Glutamatergic neuron (in vitro differentiated cells): ENCODE measurements around the gene ZNF76. TPM values are rescaled to one million over a fixed set of nuclear protein-coding genes. Genes with fewer than 3 reads are reported as not detected.
A peak's percentile ranks its signal among the peaks of the same experiment; 100 is the strongest.

ENCODE experiments used
- DNase-seq: peaks from one replicate; pipeline ENCODE4 v3.0.0; 2022
- H3K27ac Mint-ChIP-seq: one replicate; pipeline ENCODE4 v1.8.0; 2020; ENCODE audit warnings: mild to moderate bottlenecking, mixed read lengths, inconsistent platforms; ENCODE audit not compliant: unreplicated experiment
- H3K27me3 Mint-ChIP-seq: one replicate; pipeline ENCODE4 v1.8.0; 2020; ENCODE audit warnings: mild to moderate bottlenecking, moderate library complexity, mixed read lengths, inconsistent platforms; ENCODE audit not compliant: unreplicated experiment
- H3K36me3 Mint-ChIP-seq: one replicate; pipeline ENCODE4 v1.8.0; 2020; ENCODE audit warnings: mild to moderate bottlenecking, mixed read lengths, inconsistent platforms; ENCODE audit not compliant: unreplicated experiment
- H3K4me1 Mint-ChIP-seq: one replicate; pipeline ENCODE4 v1.8.0; 2020; ENCODE audit warnings: mild to moderate bottlenecking, low read depth, mixed read lengths, inconsistent platforms; ENCODE audit not compliant: unreplicated experiment
- H3K4me3 Mint-ChIP-seq: one replicate; pipeline ENCODE4 v1.8.0; 2020; ENCODE audit warnings: mild to moderate bottlenecking, mixed read lengths, inconsistent platforms; ENCODE audit not compliant: unreplicated experiment
- H3K9me3 Mint-ChIP-seq: one replicate; pipeline ENCODE4 v1.8.0; 2020; ENCODE audit warnings: mild to moderate bottlenecking, moderate library complexity, mixed read lengths, inconsistent platforms; ENCODE audit not compliant: unreplicated experiment
- CTCF ChIP-seq: fragments of 200-600 bp; sonication (generic); IDR thresholded peaks from one replicate; pipeline ENCODE4 v1.5.0; 2021; ENCODE audit not compliant: partially characterized antibody, unreplicated experiment
- total RNA-seq: library from RNA; stranded (reverse); fragmentation: NEBNext Ultra II Directional; extraction: Animal tissue kit (Norgen Biotek cat#: 25700); gene quantifications from one replicate; pipeline ENCODE4 v1.2.1, GENCODE V29; 2021; ENCODE audit not compliant: unreplicated experiment

Gene ZNF76
- total RNA-seq, 1 donor from 2014 or later = 38.3 TPM

DNA sequence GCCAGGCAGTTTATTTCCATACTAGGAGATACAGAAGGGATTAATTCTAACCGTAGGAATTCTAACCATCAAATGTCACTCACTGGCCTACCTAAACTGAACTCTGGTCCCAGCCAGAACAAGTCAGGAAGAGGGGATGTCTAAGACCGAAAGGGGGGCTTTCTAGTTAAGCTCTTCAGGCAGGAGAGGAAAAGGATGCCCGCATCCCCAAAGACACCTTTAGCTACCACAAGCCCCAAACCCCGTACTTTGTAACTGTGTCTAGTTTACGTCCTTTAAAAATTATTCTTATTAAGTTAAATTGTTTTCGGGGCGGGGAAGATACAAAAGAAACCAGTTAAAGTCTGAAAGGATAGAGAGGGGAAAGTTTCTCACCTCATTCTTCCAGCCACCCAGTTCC is 1.2 kb upstream of the ZNF76 start:
- no peak overlapping the region for H3K27ac Mint-ChIP-seq
- H3K4me3 Mint-ChIP-seq = peak overlapping the region; percentile 98
- TF ChIP-seq CTCF = no peak
- H3K27me3 Mint-ChIP-seq = peaks cover 6% of the 10 kb centered on the region
- no peak for DNase-seq
- H3K9me3 Mint-ChIP-seq = peaks cover 2% of the 10 kb centered on the region
- no peaks in the 10 kb centered on the region for H3K36me3 Mint-ChIP-seq
- H3K4me1 Mint-ChIP-seq = peaks cover 8% of the 10 kb centered on the region

DNA sequence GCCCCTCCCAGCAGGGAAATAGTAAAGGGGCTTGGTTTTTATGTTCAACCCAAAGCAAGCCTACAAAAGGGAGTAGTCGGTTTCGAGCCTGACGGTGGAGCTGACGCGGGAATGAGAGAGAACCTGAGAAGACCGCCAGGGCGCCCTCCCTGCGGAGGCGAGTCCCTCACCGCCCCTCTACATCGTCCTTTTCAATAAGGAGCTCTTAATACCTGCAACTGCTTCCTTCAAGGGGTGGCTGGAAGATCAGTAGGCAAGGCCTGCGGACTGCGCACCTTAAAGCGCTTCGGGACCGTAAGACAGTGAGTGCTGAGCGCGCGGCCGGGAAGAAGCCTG is 709 bp upstream of the ZNF76 start:
- peak overlapping the region; percentile 98 for H3K4me3 Mint-ChIP-seq
- peaks cover 2% of the 10 kb centered on the region for H3K9me3 Mint-ChIP-seq
- no peak for TF ChIP-seq CTCF
- peak overlapping the region; percentile 98 for H3K27ac Mint-ChIP-seq
- DNase-seq = no peak
- peaks cover 6% of the 10 kb centered on the region for H3K27me3 Mint-ChIP-seq
- peaks cover 8% of the 10 kb centered on the region for H3K4me1 Mint-ChIP-seq
- no peaks in the 10 kb centered on the region for H3K36me3 Mint-ChIP-seq

DNA sequence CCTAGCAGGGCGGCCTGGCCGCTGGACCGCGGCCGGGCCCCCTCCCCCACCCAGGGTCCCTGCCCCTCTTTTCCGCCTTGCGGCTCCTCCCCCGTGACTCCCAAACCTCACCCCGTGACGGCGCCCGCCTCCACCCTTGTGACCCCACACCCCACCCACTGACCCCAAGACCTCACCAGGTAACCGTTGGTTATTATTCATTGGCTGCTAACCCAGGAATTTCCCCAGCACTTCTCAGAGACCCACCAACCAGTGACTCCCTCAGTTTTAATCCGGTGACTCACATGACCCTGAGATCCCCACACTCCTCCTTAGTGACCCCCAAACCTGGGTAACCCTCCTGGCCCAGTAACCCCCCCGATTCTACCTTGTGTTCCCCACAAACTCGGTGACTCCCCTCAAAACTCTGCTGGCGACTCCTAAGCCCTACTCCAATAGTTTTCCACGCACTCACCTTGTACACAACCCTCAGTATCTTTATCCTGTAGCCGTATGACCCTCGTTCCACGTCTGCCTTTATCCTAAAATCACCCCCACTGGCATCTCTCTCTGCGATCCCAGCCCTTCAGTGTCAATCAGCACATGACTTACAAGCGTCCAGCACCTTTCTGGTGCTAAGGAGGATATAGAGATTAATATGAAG is 534 bp downstream of the ZNF76 start:
- DNase-seq = peak; percentile 80
- TF ChIP-seq CTCF = no peak
- Mint-ChIP-seq H3K27ac (peak overlapping the region; percentile 93), H3K36me3 (no peaks in the 10 kb centered on the region), H3K4me3 (peak overlapping the region; percentile 97), H3K4me1 (peaks cover 8% of the 10 kb centered on the region), H3K27me3 (peaks cover 6% of the 10 kb centered on the region), H3K9me3 (peaks cover 2% of the 10 kb centered on the region)

DNA sequence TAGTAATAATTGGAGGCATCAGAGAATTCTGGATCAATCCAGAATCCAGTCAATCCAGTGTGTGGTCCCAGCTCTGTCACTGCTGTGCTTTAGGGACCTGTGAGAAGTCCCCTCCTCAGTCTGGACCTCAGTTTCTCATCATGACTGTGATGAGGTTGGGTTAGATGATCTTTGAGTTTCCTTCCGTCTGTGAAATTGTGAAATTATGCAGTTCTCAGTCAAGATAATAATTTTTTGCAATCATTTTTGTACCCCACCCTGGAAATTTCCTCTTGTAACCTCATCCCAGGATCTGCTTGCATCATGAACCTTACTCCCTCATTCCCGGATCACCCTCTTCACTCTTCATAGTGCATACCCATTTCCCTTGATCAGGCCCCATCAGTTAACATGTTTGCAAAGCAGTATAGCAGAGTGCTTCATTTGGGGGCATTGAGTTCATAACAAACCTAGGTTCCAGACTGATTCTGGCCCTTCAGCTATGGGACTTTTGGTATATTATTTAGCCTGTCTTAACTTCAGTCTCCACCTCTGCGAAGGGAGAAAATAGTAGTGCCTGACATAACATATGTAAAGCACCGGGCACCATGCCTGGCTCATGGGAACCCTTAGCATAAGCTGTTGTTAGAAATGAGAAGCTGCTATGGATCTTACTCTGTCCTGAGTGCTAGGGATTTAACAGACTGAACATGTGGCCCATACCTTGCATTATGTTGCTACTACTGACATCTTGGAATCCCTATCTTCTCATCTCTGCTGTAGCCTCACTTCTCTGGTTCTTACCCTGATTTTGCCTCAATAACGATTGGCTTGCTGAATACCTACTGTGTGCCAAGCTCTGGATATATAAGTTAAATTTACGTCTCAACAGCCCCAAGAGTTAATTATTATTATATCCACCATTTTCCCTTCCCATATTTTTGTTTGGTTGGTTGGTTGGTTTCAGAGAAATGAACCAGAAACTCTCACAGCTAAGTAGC is 1.3 kb downstream of the ZNF76 start:
- H3K27ac Mint-ChIP-seq = peak overlapping the region; percentile 93
- peaks cover 2% of the 10 kb centered on the region for H3K9me3 Mint-ChIP-seq
- no peaks in the 10 kb centered on the region for H3K36me3 Mint-ChIP-seq
- no peak for TF ChIP-seq CTCF
- H3K4me3 Mint-ChIP-seq = peak overlapping the region; percentile 97
- no peak for DNase-seq
- H3K4me1 Mint-ChIP-seq = peaks cover 8% of the 10 kb centered on the region
- peaks cover 6% of the 10 kb centered on the region for H3K27me3 Mint-ChIP-seq

DNA sequence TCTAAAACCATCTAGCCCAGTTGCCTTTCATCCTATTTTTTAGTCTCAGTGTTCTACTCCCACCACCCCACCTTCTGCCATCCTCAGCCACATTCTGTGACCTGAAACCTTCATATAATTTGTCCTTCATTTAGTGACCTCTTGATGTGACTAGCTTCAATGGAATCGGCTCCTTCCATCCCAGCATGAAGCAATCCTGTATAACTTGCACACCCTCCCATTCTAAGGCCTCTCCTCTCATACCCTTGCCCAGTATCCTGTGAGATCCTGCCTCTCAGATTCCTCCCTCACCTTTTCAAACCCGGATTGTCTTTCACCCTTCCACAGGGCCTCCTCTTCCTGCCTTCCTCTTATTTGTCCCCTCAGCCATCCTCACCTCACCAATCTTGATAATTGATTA is 3.1 kb downstream of the ZNF76 start:
- no peak for DNase-seq
- Mint-ChIP-seq H3K9me3 (peaks cover 2% of the 10 kb centered on the region), H3K36me3 (no peaks in the 10 kb centered on the region), H3K27me3 (peaks cover 6% of the 10 kb centered on the region), H3K27ac (no peak overlapping the region), H3K4me1 (peaks cover 8% of the 10 kb centered on the region), H3K4me3 (no peak overlapping the region)
- no peak for TF ChIP-seq CTCF
